ENCODE measurements around the gene TREML4. TPM values are rescaled to one million over a fixed set of nuclear protein-coding genes. Genes with fewer than 3 reads are reported as not detected.

The TREML4 gene
- polyA plus RNA-seq, 1 donor from 2014 or later: not detected

GRCh38 chr6:41274256-41274655, 46.1 kb downstream of the TREML4 start:
- no peak overlapping the region for H3K4me3 ChIP-seq (ENCODE audit: low read length)
- no peaks in the 10 kb centered on the region for H3K9me3 ChIP-seq (ENCODE audit: low read length)
- no peak overlapping the region for H3K4me2 ChIP-seq (ENCODE audit: low read length)
- no peaks in the 10 kb centered on the region for H3K79me2 ChIP-seq (replicated peaks; ENCODE audit: insufficient read depth, low read length)
- no peaks in the 10 kb centered on the region for H4K20me1 ChIP-seq (ENCODE audit: insufficient read depth)
- TF ChIP-seq SMC3 (conservative IDR thresholded peaks at IDR 0.05; ENCODE audit: poor library complexity) (no peak), RAD21 (conservative IDR thresholded peaks at IDR 0.05) (no peak), MXI1 (conservative IDR thresholded peaks at IDR 0.05; ENCODE audit: poor library complexity, severe bottlenecking) (no peak), TAF1 (IDR thresholded peaks at IDR 0.05; ENCODE audit: low read depth) (no peak), EP300 (conservative IDR thresholded peaks at IDR 0.05; ENCODE audit: poor library complexity, severe bottlenecking) (no peak), POLR2AphosphoS5 (IDR thresholded peaks at IDR 0.05) (no peak), EZH2 (IDR thresholded peaks at IDR 0.05; ENCODE audit: borderline replicate concordance, insufficient read depth, low read length, poor library complexity, severe bottlenecking) (no peak)
- TF ChIP-seq, protein P1, sequence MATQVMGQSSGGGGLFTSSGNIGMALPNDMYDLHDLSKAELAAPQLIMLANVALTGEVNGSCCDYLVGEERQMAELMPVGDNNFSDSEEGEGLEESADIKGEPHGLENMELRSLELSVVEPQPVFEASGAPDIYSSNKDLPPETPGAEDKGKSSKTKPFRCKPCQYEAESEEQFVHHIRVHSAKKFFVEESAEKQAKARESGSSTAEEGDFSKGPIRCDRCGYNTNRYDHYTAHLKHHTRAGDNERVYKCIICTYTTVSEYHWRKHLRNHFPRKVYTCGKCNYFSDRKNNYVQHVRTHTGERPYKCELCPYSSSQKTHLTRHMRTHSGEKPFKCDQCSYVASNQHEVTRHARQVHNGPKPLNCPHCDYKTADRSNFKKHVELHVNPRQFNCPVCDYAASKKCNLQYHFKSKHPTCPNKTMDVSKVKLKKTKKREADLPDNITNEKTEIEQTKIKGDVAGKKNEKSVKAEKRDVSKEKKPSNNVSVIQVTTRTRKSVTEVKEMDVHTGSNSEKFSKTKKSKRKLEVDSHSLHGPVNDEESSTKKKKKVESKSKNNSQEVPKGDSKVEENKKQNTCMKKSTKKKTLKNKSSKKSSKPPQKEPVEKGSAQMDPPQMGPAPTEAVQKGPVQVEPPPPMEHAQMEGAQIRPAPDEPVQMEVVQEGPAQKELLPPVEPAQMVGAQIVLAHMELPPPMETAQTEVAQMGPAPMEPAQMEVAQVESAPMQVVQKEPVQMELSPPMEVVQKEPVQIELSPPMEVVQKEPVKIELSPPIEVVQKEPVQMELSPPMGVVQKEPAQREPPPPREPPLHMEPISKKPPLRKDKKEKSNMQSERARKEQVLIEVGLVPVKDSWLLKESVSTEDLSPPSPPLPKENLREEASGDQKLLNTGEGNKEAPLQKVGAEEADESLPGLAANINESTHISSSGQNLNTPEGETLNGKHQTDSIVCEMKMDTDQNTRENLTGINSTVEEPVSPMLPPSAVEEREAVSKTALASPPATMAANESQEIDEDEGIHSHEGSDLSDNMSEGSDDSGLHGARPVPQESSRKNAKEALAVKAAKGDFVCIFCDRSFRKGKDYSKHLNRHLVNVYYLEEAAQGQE (IDR thresholded peaks at IDR 0.05; ENCODE audit: borderline replicate concordance): no peak
- TF ChIP-seq, protein P2, sequence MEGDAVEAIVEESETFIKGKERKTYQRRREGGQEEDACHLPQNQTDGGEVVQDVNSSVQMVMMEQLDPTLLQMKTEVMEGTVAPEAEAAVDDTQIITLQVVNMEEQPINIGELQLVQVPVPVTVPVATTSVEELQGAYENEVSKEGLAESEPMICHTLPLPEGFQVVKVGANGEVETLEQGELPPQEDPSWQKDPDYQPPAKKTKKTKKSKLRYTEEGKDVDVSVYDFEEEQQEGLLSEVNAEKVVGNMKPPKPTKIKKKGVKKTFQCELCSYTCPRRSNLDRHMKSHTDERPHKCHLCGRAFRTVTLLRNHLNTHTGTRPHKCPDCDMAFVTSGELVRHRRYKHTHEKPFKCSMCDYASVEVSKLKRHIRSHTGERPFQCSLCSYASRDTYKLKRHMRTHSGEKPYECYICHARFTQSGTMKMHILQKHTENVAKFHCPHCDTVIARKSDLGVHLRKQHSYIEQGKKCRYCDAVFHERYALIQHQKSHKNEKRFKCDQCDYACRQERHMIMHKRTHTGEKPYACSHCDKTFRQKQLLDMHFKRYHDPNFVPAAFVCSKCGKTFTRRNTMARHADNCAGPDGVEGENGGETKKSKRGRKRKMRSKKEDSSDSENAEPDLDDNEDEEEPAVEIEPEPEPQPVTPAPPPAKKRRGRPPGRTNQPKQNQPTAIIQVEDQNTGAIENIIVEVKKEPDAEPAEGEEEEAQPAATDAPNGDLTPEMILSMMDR (IDR thresholded peaks at IDR 0.05; ENCODE audit: poor library complexity, severe bottlenecking): no peak
- no peaks in the 10 kb centered on the region for H3K9me2 ChIP-seq (ENCODE audit: insufficient read depth, low read length)
- H3K27me3 ChIP-seq (ENCODE audit: insufficient read depth, low read depth, low read length): no peaks in the 10 kb centered on the region
- H3K9ac ChIP-seq (ENCODE audit: low read length): no peak overlapping the region
- H3F3A ChIP-seq (ENCODE audit: insufficient read depth, low read length, poor library complexity, severe bottlenecking): no peaks in the 10 kb centered on the region
- H3K36me3 ChIP-seq (ENCODE audit: insufficient read depth, low read length): no peaks in the 10 kb centered on the region
- no peak overlapping the region for H2AFZ ChIP-seq (ENCODE audit: low read depth, low read length)
- H3K27ac ChIP-seq (ENCODE audit: low read length): no peak overlapping the region

GRCh38 chr6:41275489-41275888, 47.3 kb downstream of the TREML4 start:
- no peaks in the 10 kb centered on the region for H3K36me3 ChIP-seq (ENCODE audit: insufficient read depth, low read length)
- no peak for TF ChIP-seq SMC3 (conservative IDR thresholded peaks at IDR 0.05; ENCODE audit: poor library complexity)
- no peak for TF ChIP-seq EP300 (conservative IDR thresholded peaks at IDR 0.05; ENCODE audit: poor library complexity, severe bottlenecking)
- TF ChIP-seq RAD21 (conservative IDR thresholded peaks at IDR 0.05): no peak
- no peak for TF ChIP-seq MXI1 (conservative IDR thresholded peaks at IDR 0.05; ENCODE audit: poor library complexity, severe bottlenecking)
- TF ChIP-seq, protein P1 (IDR thresholded peaks at IDR 0.05; ENCODE audit: borderline replicate concordance): no peak
- TF ChIP-seq, protein P2 (IDR thresholded peaks at IDR 0.05; ENCODE audit: poor library complexity, severe bottlenecking): no peak
- no peak for TF ChIP-seq EZH2 (IDR thresholded peaks at IDR 0.05; ENCODE audit: borderline replicate concordance, insufficient read depth, low read length, poor library complexity, severe bottlenecking)
- no peak for TF ChIP-seq POLR2AphosphoS5 (IDR thresholded peaks at IDR 0.05)
- no peak for TF ChIP-seq TAF1 (IDR thresholded peaks at IDR 0.05; ENCODE audit: low read depth)
- no peaks in the 10 kb centered on the region for H3K9me3 ChIP-seq (ENCODE audit: low read length)
- H3K4me3 ChIP-seq (ENCODE audit: low read length): no peak overlapping the region
- no peaks in the 10 kb centered on the region for H3F3A ChIP-seq (ENCODE audit: insufficient read depth, low read length, poor library complexity, severe bottlenecking)
- H3K79me2 ChIP-seq (replicated peaks; ENCODE audit: insufficient read depth, low read length): no peaks in the 10 kb centered on the region
- H3K4me2 ChIP-seq (ENCODE audit: low read length): no peak overlapping the region
- no peaks in the 10 kb centered on the region for H4K20me1 ChIP-seq (ENCODE audit: insufficient read depth)
- no peak overlapping the region for H2AFZ ChIP-seq (ENCODE audit: low read depth, low read length)
- no peak overlapping the region for H3K9ac ChIP-seq (ENCODE audit: low read length)
- H3K27ac ChIP-seq (ENCODE audit: low read length): no peak overlapping the region
- no peaks in the 10 kb centered on the region for H3K9me2 ChIP-seq (ENCODE audit: insufficient read depth, low read length)
- H3K27me3 ChIP-seq (ENCODE audit: insufficient read depth, low read depth, low read length): no peaks in the 10 kb centered on the region
